ENCODE measurements around the gene SAMD4A.

SAMD4A gene

DNA sequence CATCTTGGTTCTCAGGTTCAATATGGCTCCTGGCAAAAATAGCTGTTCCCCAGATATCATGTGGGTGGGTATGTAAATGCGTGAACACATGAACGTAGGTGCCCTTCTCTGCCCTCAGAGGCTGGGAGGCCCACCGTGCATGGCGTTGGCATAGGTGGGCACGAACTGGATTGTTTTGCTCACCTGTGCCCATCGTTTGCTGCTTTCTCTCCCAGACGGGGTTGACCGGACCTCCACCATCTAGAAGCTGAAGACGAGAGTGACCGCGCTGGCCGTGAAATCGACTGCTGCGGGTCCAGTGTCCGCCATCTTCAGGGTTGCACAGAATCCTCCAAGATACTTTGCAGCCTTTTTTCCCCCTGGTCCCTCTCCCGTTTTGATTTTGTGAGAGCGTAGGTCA lies 221.8 kb downstream of the SAMD4A start:
- Mint-ChIP-seq H3K27ac (no peak overlapping the region), H3K4me1 (no peaks in the 10 kb centered on the region), H3K36me3 (ENCODE audit: low read depth) (peaks cover 22% of the 10 kb centered on the region), H3K27me3 (ENCODE audit: low read depth) (no peaks in the 10 kb centered on the region), H3K9me3 (no peaks in the 10 kb centered on the region), H3K4me3 (no peak overlapping the region)
- TF ChIP-seq, protein P1, sequence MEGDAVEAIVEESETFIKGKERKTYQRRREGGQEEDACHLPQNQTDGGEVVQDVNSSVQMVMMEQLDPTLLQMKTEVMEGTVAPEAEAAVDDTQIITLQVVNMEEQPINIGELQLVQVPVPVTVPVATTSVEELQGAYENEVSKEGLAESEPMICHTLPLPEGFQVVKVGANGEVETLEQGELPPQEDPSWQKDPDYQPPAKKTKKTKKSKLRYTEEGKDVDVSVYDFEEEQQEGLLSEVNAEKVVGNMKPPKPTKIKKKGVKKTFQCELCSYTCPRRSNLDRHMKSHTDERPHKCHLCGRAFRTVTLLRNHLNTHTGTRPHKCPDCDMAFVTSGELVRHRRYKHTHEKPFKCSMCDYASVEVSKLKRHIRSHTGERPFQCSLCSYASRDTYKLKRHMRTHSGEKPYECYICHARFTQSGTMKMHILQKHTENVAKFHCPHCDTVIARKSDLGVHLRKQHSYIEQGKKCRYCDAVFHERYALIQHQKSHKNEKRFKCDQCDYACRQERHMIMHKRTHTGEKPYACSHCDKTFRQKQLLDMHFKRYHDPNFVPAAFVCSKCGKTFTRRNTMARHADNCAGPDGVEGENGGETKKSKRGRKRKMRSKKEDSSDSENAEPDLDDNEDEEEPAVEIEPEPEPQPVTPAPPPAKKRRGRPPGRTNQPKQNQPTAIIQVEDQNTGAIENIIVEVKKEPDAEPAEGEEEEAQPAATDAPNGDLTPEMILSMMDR (IDR thresholded peaks at IDR 0.05; ENCODE audit: unreplicated experiment in 3 of 3) = no peak

DNA sequence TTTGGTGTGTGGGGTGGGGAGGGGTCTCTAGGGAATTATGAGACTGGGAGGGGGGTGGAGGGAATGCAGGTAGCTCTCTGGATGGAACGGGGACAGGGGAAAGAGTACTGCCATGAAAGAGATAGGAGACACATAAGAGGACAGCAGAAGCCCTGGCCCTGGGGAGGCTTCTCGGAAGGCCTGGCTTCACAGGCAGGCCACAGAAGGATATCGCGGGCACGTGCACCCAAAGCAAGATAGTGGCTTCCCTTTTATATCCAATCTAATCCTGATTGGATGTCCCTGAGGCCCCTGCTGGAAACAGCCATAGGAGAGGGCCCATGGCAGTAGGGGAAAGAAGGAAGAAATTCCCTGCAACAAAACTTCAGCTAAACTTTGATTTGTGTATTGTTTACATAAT lies 222.2 kb downstream of the SAMD4A start:
- Mint-ChIP-seq H3K4me1 (no peaks in the 10 kb centered on the region), H3K36me3 (ENCODE audit: low read depth) (peaks cover 22% of the 10 kb centered on the region), H3K4me3 (no peak overlapping the region), H3K9me3 (no peaks in the 10 kb centered on the region), H3K27me3 (ENCODE audit: low read depth) (no peaks in the 10 kb centered on the region), H3K27ac (no peak overlapping the region)
- TF ChIP-seq, protein P1 (IDR thresholded peaks at IDR 0.05; ENCODE audit: unreplicated experiment in 3 of 3) = no peak

DNA sequence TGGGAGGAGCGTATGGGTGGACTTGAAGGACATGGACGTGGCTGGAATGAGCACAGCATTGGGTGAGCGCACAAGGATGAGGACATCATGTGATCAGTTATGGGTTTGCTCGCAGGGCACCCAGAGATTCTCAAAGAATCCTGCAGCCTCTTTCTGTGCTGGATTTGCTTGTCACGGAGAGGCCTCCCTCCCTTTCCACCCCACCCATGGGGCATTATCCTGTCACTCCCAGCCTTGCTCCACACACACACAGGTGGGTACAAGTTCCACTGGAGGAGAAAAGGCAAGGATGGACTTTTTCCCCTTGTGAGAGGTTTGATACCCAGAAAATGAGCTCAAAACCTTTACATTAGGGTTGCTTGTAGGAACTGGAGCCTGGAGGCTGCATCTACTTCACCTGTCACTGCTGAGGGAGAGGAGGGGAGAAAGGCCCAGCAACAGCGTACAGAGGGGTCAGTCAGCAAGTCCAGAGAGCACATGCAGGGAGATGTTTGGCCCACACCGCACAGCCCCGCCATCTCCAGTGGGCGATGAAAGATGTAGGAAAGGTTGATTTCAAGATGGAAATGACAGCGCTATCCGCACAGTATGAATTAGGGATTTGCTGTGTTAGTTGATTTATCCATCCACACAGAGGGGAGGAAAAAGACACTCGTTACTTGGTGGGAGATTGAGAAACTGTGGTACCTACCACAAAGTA lies 223.0 kb downstream of the SAMD4A start:
- Mint-ChIP-seq H3K27ac (no peak overlapping the region), H3K27me3 (ENCODE audit: low read depth) (no peaks in the 10 kb centered on the region), H3K4me1 (no peaks in the 10 kb centered on the region), H3K4me3 (no peak overlapping the region), H3K9me3 (peaks cover 3% of the 10 kb centered on the region), H3K36me3 (ENCODE audit: low read depth) (peaks cover 19% of the 10 kb centered on the region)
- TF ChIP-seq, protein P1 (IDR thresholded peaks at IDR 0.05; ENCODE audit: unreplicated experiment in 3 of 3) = no peak

DNA sequence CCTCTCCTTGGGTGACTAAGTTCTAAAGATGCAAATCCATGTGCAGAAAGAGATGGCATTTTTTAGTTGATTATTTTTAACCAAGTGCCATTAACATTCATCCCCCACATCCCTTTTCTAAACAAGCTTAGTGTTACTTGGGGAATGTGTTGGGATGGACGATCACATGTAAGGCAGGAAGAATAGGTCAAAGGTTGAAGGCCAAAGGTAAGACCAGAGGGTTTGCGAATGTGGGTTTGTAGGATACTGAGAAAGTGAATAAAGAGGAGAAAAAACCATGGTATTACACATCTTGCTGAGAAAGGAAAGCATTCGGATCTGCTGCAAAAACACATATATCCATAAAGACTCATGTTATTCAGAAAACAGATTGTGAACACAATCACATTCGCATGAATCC lies 224.1 kb downstream of the SAMD4A start:
- Mint-ChIP-seq H3K36me3 (ENCODE audit: low read depth) (peaks cover 18% of the 10 kb centered on the region), H3K27me3 (ENCODE audit: low read depth) (no peaks in the 10 kb centered on the region), H3K9me3 (peaks cover 6% of the 10 kb centered on the region), H3K4me3 (no peak overlapping the region), H3K27ac (no peak overlapping the region), H3K4me1 (no peaks in the 10 kb centered on the region)
- TF ChIP-seq, protein P1 (IDR thresholded peaks at IDR 0.05; ENCODE audit: unreplicated experiment in 3 of 3) = no peak

DNA sequence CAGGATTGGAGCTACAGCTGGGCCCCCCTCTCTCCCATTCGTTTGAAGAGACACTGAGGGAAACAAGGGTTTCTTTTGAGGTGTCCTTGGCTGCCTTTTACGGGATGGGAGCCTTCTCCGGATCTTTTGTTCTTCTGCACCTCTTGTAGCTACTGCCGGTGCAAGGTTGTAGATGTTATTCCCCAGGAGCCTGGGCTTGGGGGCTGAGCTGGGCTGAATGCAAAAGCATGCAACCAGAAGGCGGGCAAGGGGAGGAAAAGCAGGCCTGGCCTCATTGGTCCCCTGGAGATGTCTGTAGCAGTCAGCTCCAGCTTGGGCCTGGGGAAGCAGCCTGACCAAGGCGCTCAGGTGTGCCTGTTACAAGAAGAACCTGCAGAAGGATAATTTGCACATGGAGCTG lies 225.4 kb downstream of the SAMD4A start:
- Mint-ChIP-seq H3K36me3 (ENCODE audit: low read depth) (peaks cover 15% of the 10 kb centered on the region), H3K27me3 (ENCODE audit: low read depth) (no peaks in the 10 kb centered on the region), H3K4me3 (no peak overlapping the region), H3K9me3 (peaks cover 6% of the 10 kb centered on the region), H3K4me1 (no peaks in the 10 kb centered on the region), H3K27ac (no peak overlapping the region)
- TF ChIP-seq, protein P1 (IDR thresholded peaks at IDR 0.05; ENCODE audit: unreplicated experiment in 3 of 3) = no peak

DNA sequence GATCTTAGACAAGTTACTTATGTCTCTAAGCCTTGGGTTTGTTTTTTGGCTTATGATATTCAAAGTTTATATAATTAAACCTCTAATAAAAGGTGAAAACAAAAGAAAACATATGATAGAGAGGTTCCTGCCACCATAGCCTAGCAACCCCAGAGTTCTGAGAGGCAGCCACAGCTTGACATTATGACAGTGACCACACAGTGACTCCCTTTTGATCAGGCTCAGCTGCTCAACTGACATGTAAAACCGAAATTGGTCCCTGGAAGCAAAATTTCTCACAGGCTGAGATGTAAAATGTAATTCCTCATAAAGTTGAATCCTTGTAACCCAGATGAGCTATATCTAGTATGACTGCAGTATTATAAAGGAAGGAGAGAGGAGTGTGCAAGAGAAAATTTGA lies 227.2 kb downstream of the SAMD4A start:
- Mint-ChIP-seq H3K27me3 (ENCODE audit: low read depth) (no peaks in the 10 kb centered on the region), H3K27ac (peak overlapping the region in 1 of 3 experiments; percentile 24), H3K4me1 (no peaks in the 10 kb centered on the region)

More for the DNA sequence above, 227.2 kb downstream of the SAMD4A start:
- Mint-ChIP-seq H3K4me3 (no peak overlapping the region), H3K36me3 (ENCODE audit: low read depth) (peaks cover 9% of the 10 kb centered on the region), H3K9me3 (peaks cover 6% of the 10 kb centered on the region)
- TF ChIP-seq, protein P1 (IDR thresholded peaks at IDR 0.05; ENCODE audit: unreplicated experiment in 3 of 3) = no peak
